Upper lobe of left lung (tissue), 6 donors: Measurements from ENCODE around the gene GLCE. TPM values are rescaled to one million over a fixed set of nuclear protein-coding genes. Genes with fewer than 3 reads are reported as not detected.

Source experiments
- ATAC-seq, 2 donors: fragments of 200-7000 bp; cut with Tn5 transposase; one replicate each; pipeline ENCODE4 v1.9.1; 2022; ENCODE audit warnings: mild to moderate bottlenecking in 2 of 2, moderate library complexity in 2 of 2; ENCODE audit not compliant: low FRiP score in 2 of 2
- DNase-seq, 2 donors: peaks; one replicate each; pipeline ENCODE4 v3.0.0-alpha.2; 2019 to 2020
- H3K27ac ChIP-seq, 4 donors: fragments of 200-600 bp; sonication (generic); one replicate each; pipeline ENCODE4 v1.5.1; 2016 to 2019
- H3K27me3 ChIP-seq, 4 donors: fragments of 200-600 bp; sonication (generic); one replicate each; pipeline ENCODE4 v1.5.1; 2017 to 2019
- H3K36me3 ChIP-seq, 4 donors: fragments of 200-600 bp; sonication (generic); one replicate each; pipeline ENCODE4 v1.5.1; 2016 to 2019
- H3K4me1 ChIP-seq, 4 donors: fragments of 200-600 bp; sonication (generic); one replicate each; pipeline ENCODE4 v1.5.1; 2018 to 2019
- H3K4me3 ChIP-seq, 4 donors: fragments of 200-600 bp; sonication (generic); one replicate each; pipeline ENCODE4 v1.5.1; 2017 to 2019; ENCODE audit warnings: mild to moderate bottlenecking in 2 of 4, moderate library complexity in 1 of 4
- H3K9me3 ChIP-seq, 4 donors: fragments of 200-600 bp; sonication (generic); one replicate each; pipeline ENCODE4 v1.5.1; 2018 to 2019
- CTCF ChIP-seq, 6 experiments: fragments of 450-650 bp in 4 of 6; fragments of 200-600 bp in 2 of 6; sonication (generic) in 2 of 6; IDR thresholded peaks; one replicate each; pipeline ENCODE4 v1.5.1; 2016 to 2019; ENCODE audit warnings: antibody characterized with exemption in 6 of 6
- EP300 ChIP-seq, 4 donors: sonication (generic); formaldehyde crosslinking; IDR thresholded peaks; one replicate each; pipeline ENCODE4 v1.5.1; 2017; ENCODE audit warnings: antibody characterized with exemption in 4 of 4, control low read depth in 2 of 4
- POLR2A ChIP-seq, 4 donors: fragments of 450-650 bp; IDR thresholded peaks; one replicate each; pipeline ENCODE4 v1.5.1; 2016 to 2017; ENCODE audit warnings: antibody characterized with exemption in 4 of 4, mild to moderate bottlenecking in 2 of 4
- POLR2AphosphoS5 ChIP-seq, 2 donors: sonication (generic); formaldehyde crosslinking; IDR thresholded peaks; one replicate each; pipeline ENCODE4 v1.5.1; 2017; ENCODE audit warnings: antibody characterized with exemption in 2 of 2
- WGBS, 2 donors: methylation state at CpG; one replicate each; pipeline ENCODE4 v1.1.5; 2017 to 2018; 5-methylcytosine and 5-hydroxymethylcytosine counted together
- total RNA-seq, 6 donors: library from RNA; depleted of rRNA in 4 of 6; stranded (reverse); fragments of >200 nt in 4 of 6; gene quantifications; one replicate each; pipeline versions ENCODE4 v1.1.0 to v1.2.1, GENCODE V29; 2016 to 2021
- donor health status: DM: no; HTN: no; CAD: no; lungs with moderate emphysema.
- donor health status: DM: no; HTN: yes; CAD: no; lungs with severe emphysema.

GLCE gene
- total RNA-seq, 6 donors from 2014 or later, result 12.5 to 24.8 (median 17.2) TPM

GRCh38 chr15:69275933-69276560, 115.6 kb downstream of the GLCE start:
- ATAC-seq (no peak), DNase-seq (no peak)
- Histone ChIP-seq H3K4me1 (no peaks in the 10 kb centered on the region), H3K36me3 (no peaks in the 10 kb centered on the region), H3K27ac (no peak overlapping the region), H3K27me3 (no peaks in the 10 kb centered on the region), H3K4me3 (no peak overlapping the region), H3K9me3 (no peaks in the 10 kb centered on the region)
- TF ChIP-seq POLR2A (IDR thresholded peaks at IDR 0.05) (no peak), EP300 (IDR thresholded peaks at IDR 0.05) (no peak), CTCF (IDR thresholded peaks at IDR 0.05) (no peak), POLR2AphosphoS5 (IDR thresholded peaks at IDR 0.05) (no peak)
- WGBS, 2 donors, result 71 to 79% methylated on average over 9 of the region's 9 CpGs

GRCh38 chr15:69277316-69277715, 116.9 kb downstream of the GLCE start:
- Histone ChIP-seq H3K9me3 (no peaks in the 10 kb centered on the region), H3K4me1 (no peaks in the 10 kb centered on the region), H3K4me3 (no peak overlapping the region), H3K27ac (no peak overlapping the region), H3K27me3 (no peaks in the 10 kb centered on the region), H3K36me3 (no peaks in the 10 kb centered on the region)
- no peak for ATAC-seq
- 85 to 88% methylated on average over 9 of the region's 9 CpGs for WGBS, 2 donors
- TF ChIP-seq POLR2A (IDR thresholded peaks at IDR 0.05), result no peak
- no peak for TF ChIP-seq POLR2AphosphoS5 (IDR thresholded peaks at IDR 0.05)
- no peak for TF ChIP-seq CTCF (IDR thresholded peaks at IDR 0.05)
- TF ChIP-seq EP300 (IDR thresholded peaks at IDR 0.05), result no peak
- DNase-seq, result no peak

GRCh38 chr15:69279636-69280035, 119.2 kb downstream of the GLCE start:
- Histone ChIP-seq H3K4me1 (no peaks in the 10 kb centered on the region), H3K9me3 (no peaks in the 10 kb centered on the region), H3K27me3 (no peaks in the 10 kb centered on the region), H3K36me3 (no peaks in the 10 kb centered on the region), H3K4me3 (no peak overlapping the region), H3K27ac (no peak overlapping the region)
- no peak for DNase-seq
- 91 to 93% methylated on average over 7 of the region's 7 CpGs for WGBS, 2 donors
- no peak for ATAC-seq
- TF ChIP-seq POLR2A (IDR thresholded peaks at IDR 0.05) (no peak), POLR2AphosphoS5 (IDR thresholded peaks at IDR 0.05) (no peak), EP300 (IDR thresholded peaks at IDR 0.05) (no peak), CTCF (IDR thresholded peaks at IDR 0.05) (no peak)

- ATAC-seq (no peak), DNase-seq (no peak)
- Histone ChIP-seq H3K36me3 (no peaks in the 10 kb centered on the region), H3K9me3 (no peaks in the 10 kb centered on the region), H3K27ac (no peak overlapping the region), H3K27me3 (no peaks in the 10 kb centered on the region), H3K4me3 (no peak overlapping the region), H3K4me1 (no peaks in the 10 kb centered on the region)
- TF ChIP-seq CTCF (IDR thresholded peaks at IDR 0.05) (no peak), POLR2AphosphoS5 (IDR thresholded peaks at IDR 0.05) (no peak), POLR2A (IDR thresholded peaks at IDR 0.05) (no peak), EP300 (IDR thresholded peaks at IDR 0.05) (no peak)
- 68 to 80% methylated on average over 5 of the region's 5 CpGs for WGBS, 2 donors
Measured at GRCh38 chr15:69280783-69281182, 120.3 kb downstream of the GLCE start.

- no peak overlapping the region for H3K27ac ChIP-seq
- no peaks in the 10 kb centered on the region for H3K27me3 ChIP-seq
- no peak overlapping the region for H3K4me3 ChIP-seq
- ATAC-seq, result no peak
- TF ChIP-seq CTCF (IDR thresholded peaks at IDR 0.05), result no peak
- DNase-seq, result no peak
- WGBS, 2 donors, result 95 to 99% methylated on average over 6 to 9 of the region's 9 CpGs
- no peaks in the 10 kb centered on the region for H3K9me3 ChIP-seq
- H3K4me1 ChIP-seq, result no peaks in the 10 kb centered on the region
- no peaks in the 10 kb centered on the region for H3K36me3 ChIP-seq
Measured at GRCh38 chr15:69282104-69282743, 121.8 kb downstream of the GLCE start.
